Activated CD8-positive, alpha-beta memory T cell treated with anti-CD3 and anti-CD28 coated beads for 36 hours (primary cell): ENCODE data around the gene KCNF1. TPM values are rescaled to one million over a fixed set of nuclear protein-coding genes. Genes with fewer than 3 reads are reported as not detected.

Experiments used
- CTCF ChIA-PET: fragments of 350-600 bp; sonication (Branson Sonifier 250); formaldehyde crosslinking; loops from one replicate; lab custom pipeline; 2021; ENCODE audit warnings: antibody characterized with exemption; lab: Charles Lee
- POLR2A ChIA-PET: fragments of 350-600 bp; sonication (Branson Sonifier 250); formaldehyde crosslinking; loops from one replicate; lab custom pipeline; 2021; ENCODE audit warnings: antibody characterized with exemption; lab: Charles Lee
- total RNA-seq, 2 experiments: library from RNA; stranded (reverse); gene quantifications; one replicate each; pipeline ENCODE4 v1.2.3, GENCODE V29; 2021

KCNF1 gene
- not detected for total RNA-seq

GRCh38 chr2:10911291-10912075 lies at the start of gene KCNF1:
TSS of gene KCNF1 (plus strand) at chr2:10911934. CDS start at chr2:10912427, 493 bp downstream.
- ChIA-PET POLR2A (no interaction called here), CTCF (no interaction called here)

- POLR2A ChIA-PET: no interaction called here
- CTCF ChIA-PET: interaction anchor here (0.7 kb wide), 1 partner anchor 36 kb away, joined by 3 read pairs; no protein-coding TSS in a partner anchor
Measured at GRCh38 chr2:10862330-10862729, 49.4 kb upstream of the KCNF1 start.

GRCh38 chr2:10863047-10863446 lies 48.7 kb upstream of the KCNF1 start:
- ChIA-PET CTCF (no interaction called here), POLR2A (no interaction called here)

- ChIA-PET CTCF (interaction anchor here (1.3 kb wide), 1 partner anchor 31 kb away, joined by 4 read pairs; no protein-coding TSS in a partner anchor), POLR2A (no interaction called here)
Measured at GRCh38 chr2:10863837-10864236, 47.9 kb upstream of the KCNF1 start.

GRCh38 chr2:10864251-10864650 lies 47.5 kb upstream of the KCNF1 start:
- CTCF ChIA-PET: interaction anchor here (1.3 kb wide), 1 partner anchor 32 kb away, joined by 4 read pairs; no protein-coding TSS in a partner anchor
- POLR2A ChIA-PET: no interaction called here

GRCh38 chr2:10864861-10865636 lies 46.7 kb upstream of the KCNF1 start:
- ChIA-PET POLR2A (no interaction called here), CTCF (interaction anchor here (1.3 to 1.7 kb wide), 2 partner anchors 32 to 33 kb away, joined by 4 to 5 read pairs; no protein-coding TSS in a partner anchor)

GRCh38 chr2:10865841-10866240 lies 45.9 kb upstream of the KCNF1 start:
- POLR2A ChIA-PET: no interaction called here
- CTCF ChIA-PET: interaction anchor here (1.1 to 1.7 kb wide), 3 partner anchors 9 to 259 kb away, joined by 3 to 5 read pairs (median 5); no protein-coding TSS in a partner anchor

- ChIA-PET POLR2A (interaction anchor here (0.7 kb wide), 1 partner anchor 571 kb away, joined by 4 read pairs; no protein-coding TSS in a partner anchor), CTCF (no interaction called here)
Measured at GRCh38 chr2:10867692-10868420, 43.9 kb upstream of the KCNF1 start.

GRCh38 chr2:10868465-10869314 lies 43.0 kb upstream of the KCNF1 start:
- POLR2A ChIA-PET: interaction anchor here (0.5 kb wide), 1 partner anchor 744 kb away, joined by 3 read pairs; no protein-coding TSS in a partner anchor
- CTCF ChIA-PET: no interaction called here

GRCh38 chr2:10871978-10872377 lies 39.8 kb upstream of the KCNF1 start:
- ChIA-PET CTCF (interaction anchor here (0.6 kb wide), 1 partner anchor 29 kb away, joined by 3 read pairs; no protein-coding TSS in a partner anchor), POLR2A (no interaction called here)

GRCh38 chr2:10873171-10873570 lies 38.6 kb upstream of the KCNF1 start:
- CTCF ChIA-PET: interaction anchor here (0.5 to 1.3 kb wide), 2 partner anchors 38 to 40 kb away, joined by 3 to 7 read pairs; no protein-coding TSS in a partner anchor

GRCh38 chr2:10873790-10874437 lies 37.8 kb upstream of the KCNF1 start:
- POLR2A ChIA-PET: no interaction called here
- CTCF ChIA-PET: interaction anchor here (1.3 kb wide), 1 partner anchor 41 kb away, joined by 3 read pairs; no protein-coding TSS in a partner anchor

More at GRCh38 chr2:10873171-10873570, 38.6 kb upstream of the KCNF1 start:
- POLR2A ChIA-PET: no interaction called here

GRCh38 chr2:10875126-10875525 lies 36.6 kb upstream of the KCNF1 start:
- CTCF ChIA-PET: interaction anchor here (1.2 to 1.3 kb wide), 2 partner anchors 40 to 43 kb away, joined by 3 read pairs; no protein-coding TSS in a partner anchor
- POLR2A ChIA-PET: no interaction called here

GRCh38 chr2:10876394-10876793 lies 35.3 kb upstream of the KCNF1 start:
- POLR2A ChIA-PET: no interaction called here
- CTCF ChIA-PET: no interaction called here

- ChIA-PET POLR2A (no interaction called here), CTCF (no interaction called here)
Measured at GRCh38 chr2:10876963-10877362, 34.8 kb upstream of the KCNF1 start.

GRCh38 chr2:10877651-10878111 lies 34.1 kb upstream of the KCNF1 start:
- CTCF ChIA-PET: no interaction called here
- POLR2A ChIA-PET: no interaction called here

GRCh38 chr2:10878268-10878915 lies 33.3 kb upstream of the KCNF1 start:
- ChIA-PET POLR2A (no interaction called here), CTCF (no interaction called here)
